ENCODE results near the gene DENND1A.
"Not testable (repeated sequence)": the region's sequence is repeated elsewhere in the genome, so short reads cannot be mapped to it uniquely, and the experiment has no call there.

The DENND1A gene

GRCh38 chr9:123406016-123406415, 523.9 kb downstream of the DENND1A start:
- DNase-seq (ENCODE audit: extremely low read depth in 1 of 2, low read depth in 1 of 2): no peak

DNA sequence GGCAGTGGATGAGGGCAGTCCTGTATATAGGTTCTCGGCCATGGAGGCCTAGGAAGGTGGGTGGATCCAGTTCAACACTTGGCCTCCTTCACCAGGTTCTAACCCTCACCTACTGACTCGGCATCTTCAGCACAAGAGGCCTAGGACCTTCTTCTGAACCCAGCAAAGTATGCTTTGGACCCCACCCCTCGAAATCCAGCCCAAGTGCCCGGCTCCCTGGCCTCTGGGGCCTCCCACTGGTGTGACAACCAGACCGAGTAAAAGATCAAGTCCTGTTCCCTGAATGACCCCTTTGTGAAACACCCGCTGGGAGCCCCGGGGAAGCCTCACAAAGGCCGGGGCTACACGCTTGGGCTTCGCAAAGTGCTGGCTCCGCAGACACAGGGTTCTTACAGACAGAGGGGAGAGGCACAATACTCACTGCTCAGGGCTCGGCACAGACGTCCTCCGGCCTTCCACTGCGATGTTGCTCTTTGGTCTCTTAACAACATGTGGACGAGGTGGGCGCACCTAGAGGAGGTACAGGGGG, 526.9 kb downstream of the DENND1A start:
- DNase-seq (ENCODE audit: extremely low read depth in 1 of 2, low read depth in 1 of 2): no peak

GRCh38 chr9:123401879-123402513, 527.9 kb downstream of the DENND1A start:
- DNase-seq (ENCODE audit: extremely low read depth in 1 of 2, low read depth in 1 of 2): no peak

- DNase-seq (ENCODE audit: extremely low read depth in 1 of 2, low read depth in 1 of 2): no peak
Observed at GRCh38 chr9:123400926-123401503, 528.9 kb downstream of the DENND1A start.

GRCh38 chr9:123399803-123400378, 530.0 kb downstream of the DENND1A start:
- no peak for DNase-seq (ENCODE audit: extremely low read depth in 1 of 2, low read depth in 1 of 2)

DNA sequence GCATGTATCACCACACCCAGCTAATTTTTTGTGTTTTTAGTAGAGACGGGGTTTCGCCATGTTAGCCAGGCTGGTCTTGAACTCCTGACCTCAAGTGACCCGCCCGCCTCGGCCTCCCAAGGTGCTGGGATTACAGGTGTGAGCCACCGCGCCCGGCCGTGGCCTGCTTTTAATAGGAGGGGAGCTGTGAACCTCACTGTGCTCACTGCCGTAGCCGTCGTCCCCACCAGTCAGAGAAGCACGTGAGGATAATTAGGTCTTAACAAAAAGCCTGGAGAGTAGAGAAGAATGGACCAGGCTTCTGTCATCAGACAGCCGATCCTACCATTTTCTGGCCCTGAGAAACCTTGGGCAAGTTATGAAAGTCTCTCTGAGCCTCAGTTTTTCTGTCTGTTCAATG, 531.0 kb downstream of the DENND1A start:
- not testable (repeated sequence) for DNase-seq (ENCODE audit: extremely low read depth in 1 of 2, low read depth in 1 of 2)

DNA sequence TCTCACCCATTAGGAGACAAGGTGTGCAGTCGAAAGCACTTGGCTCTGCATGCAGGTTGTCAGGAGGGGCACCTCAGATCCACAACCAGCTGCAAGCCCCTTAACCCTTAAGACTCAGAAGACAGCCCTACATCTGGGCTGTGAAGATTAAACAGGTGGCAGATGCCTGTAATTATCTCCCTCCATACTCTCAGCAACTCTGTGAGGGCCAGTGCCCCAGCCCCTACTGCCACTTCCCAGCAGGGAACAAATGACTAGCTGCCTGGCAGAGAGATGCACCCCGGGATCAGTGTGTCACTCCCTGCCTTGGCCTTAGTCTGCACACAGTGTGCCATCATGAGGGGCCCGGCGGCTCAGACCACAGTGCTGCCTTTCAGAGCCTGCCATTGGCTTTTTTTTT, 532.0 kb downstream of the DENND1A start:
- no peak for DNase-seq (ENCODE audit: extremely low read depth in 1 of 2, low read depth in 1 of 2)

DNA sequence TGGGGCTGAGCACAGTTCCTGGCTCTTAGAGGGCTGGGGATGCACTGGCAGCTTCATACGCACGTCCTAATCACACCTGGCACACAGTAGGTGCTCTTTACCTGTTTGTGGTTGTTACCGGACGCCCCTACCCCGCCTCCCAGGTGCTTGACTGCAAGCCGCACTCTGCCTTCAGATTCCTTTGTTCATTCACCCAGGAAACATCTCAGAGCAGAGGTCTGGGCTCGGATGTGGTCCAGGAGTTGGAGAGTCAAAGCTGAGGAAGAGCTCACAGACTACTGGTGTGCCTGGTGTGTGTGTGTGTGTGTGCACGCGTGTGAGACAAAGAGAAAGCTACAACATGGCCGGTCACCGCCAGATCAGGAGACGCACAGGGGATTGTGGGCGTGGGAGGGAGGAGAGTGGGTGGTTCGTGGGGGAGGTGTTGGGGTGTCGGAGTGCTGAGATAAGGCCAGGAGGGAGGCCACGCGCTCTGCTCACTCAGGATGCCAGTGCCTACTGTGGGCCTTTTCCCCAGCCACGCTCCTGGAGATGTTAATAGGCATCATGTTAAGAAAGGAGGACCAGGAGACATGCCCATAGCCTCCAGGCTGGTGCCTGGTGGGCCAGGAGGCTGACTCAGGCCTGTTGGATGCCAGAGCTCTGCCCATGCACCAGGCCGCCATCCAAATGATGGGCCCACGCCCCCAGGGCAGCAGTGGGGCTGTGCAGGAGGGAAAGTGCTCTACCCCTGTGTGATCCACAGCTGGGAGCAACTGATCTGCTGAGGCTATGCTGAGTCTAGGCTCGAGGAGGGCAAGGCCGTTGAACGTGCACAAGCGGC, 534.0 kb downstream of the DENND1A start:
- DNase-seq (ENCODE audit: extremely low read depth in 1 of 2, low read depth in 1 of 2): no peak

GRCh38 chr9:123395276-123395688, 534.6 kb downstream of the DENND1A start:
- no peak for DNase-seq (ENCODE audit: extremely low read depth in 1 of 2, low read depth in 1 of 2)

GRCh38 chr9:123394291-123395235, 535.4 kb downstream of the DENND1A start:
- no peak for DNase-seq (ENCODE audit: extremely low read depth in 1 of 2, low read depth in 1 of 2)

DNA sequence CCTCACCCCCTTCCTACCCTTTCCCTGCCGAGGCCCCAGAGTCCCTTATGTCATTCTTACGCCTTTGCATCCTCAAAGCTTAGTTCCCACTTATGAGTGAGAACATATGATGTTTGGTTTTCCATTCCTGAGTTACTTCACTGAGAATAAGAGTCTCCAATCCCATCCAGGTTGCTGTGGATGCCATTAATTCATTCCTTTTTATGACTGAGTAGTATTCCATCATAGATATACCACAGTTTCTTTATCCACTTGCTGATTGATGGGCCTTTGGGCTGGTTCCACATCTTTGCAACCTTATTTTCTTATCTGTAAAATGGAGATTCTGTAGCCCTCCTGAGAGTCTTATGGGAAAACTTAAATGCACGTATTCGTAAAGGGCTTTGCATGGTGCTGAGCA, 537.1 kb downstream of the DENND1A start:
- DNase-seq (ENCODE audit: extremely low read depth in 1 of 2, low read depth in 1 of 2): no peak

GRCh38 chr9:123391946-123392345, 538.0 kb downstream of the DENND1A start:
- DNase-seq (ENCODE audit: extremely low read depth in 1 of 2, low read depth in 1 of 2): no peak

- DNase-seq (ENCODE audit: extremely low read depth in 1 of 2, low read depth in 1 of 2): no peak
Observed at GRCh38 chr9:123391233-123391632, 538.7 kb downstream of the DENND1A start.

DNA sequence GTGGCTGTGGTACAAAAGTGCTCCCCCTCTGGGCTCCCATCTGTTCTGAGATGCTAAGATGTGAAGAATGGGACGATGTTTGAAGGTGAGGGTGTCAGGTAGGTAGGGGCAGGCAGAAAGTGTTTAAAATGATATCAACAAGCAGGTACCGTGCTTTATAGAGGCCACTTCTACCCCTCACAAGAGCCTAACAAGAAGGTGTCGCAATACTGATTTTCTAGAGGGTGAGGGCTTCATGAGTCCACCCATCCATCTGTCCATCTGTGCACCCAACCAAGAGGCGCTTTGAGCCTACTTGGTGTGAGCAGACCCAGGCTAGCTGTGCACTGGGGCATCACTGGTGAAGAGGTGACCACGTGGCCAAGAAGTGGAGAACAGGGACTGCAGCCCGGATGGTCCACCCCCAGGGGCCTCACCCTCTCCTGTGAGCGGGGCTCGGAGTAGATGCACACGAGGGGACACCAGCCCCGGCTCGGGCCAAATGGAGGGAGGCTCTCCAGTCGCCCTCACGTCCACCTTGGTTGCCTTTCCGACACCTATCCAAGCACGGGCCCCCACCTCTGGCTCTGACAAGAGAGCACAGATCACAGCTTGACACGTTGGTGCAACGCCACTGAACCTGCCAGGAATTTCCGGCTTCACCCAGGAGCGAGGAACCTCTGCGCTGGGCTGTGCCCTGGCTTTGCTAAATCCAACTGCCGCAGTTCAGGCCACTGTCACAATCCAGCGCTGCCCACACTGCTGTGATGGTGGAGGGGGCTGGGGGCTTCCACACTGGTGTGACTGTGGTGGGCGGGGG, 539.4 kb downstream of the DENND1A start:
- DNase-seq (ENCODE audit: extremely low read depth in 1 of 2, low read depth in 1 of 2): no peak

GRCh38 chr9:123389698-123390097, 540.2 kb downstream of the DENND1A start:
- DNase-seq (ENCODE audit: extremely low read depth in 1 of 2, low read depth in 1 of 2): no peak

GRCh38 chr9:123389070-123389469, 540.9 kb downstream of the DENND1A start:
- no peak for DNase-seq (ENCODE audit: extremely low read depth in 1 of 2, low read depth in 1 of 2)

DNA sequence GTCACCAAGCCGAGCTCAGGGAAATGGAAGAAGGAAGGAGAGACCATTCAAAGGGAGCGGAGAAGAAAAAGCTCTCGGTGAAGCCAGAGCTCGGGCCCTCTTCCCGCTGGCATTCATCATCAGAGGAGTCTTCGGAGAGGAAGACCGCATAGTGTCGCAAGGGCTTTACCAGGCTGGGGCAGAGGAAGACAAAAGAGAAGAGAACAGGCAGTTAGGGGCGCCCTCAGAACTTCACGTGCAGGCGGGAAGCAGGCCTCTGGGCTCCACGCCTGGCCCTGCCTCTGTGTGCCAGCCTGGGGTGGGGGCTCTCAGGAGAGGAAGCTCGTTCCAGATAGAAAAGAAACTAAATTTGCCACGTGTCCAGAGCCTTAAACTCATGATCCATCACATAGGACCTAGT, 542.2 kb downstream of the DENND1A start:
- no peak for DNase-seq (ENCODE audit: extremely low read depth in 1 of 2, low read depth in 1 of 2)

DNA sequence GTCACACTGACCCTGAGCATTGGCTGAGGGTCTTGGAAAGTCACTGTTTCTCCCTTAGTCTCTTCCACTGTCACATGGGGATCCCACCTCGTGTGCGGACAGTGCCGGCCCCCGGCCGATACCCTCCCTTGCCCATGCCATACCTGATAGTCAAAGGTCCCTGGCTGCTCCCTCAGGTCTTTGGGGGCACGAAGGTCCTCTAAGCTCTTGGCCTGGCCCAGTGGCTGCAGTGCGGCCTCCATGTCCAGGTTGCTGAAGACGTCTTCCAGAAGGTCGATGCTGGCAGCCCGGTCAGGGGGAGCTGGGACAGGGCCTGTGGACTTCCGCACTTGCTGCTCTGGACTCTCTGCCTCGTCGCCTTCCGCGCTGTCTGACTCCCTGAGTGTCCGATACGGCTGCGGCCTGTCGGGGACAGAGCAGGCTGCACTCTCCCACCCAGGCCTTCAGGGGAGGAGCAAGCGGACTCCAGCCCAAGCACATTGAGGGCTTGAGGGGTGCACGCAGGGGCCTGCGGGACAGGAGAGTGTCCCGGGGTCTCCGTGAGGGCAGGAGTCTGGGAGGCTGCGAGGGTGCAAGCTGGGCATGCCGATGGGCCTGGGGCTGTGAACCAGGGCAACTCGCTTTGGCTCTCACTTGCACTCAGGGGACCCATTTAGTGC, 546.3 kb downstream of the DENND1A start:
- DNase-seq (ENCODE audit: extremely low read depth in 1 of 2, low read depth in 1 of 2): no peak
